Body of pancreas (tissue), 4 donors: ENCODE results near the gene DNAH11.

Source experiments
- POLR2A ChIP-seq, 3 donors: fragments of 450-650 bp; IDR thresholded peaks; one replicate each; pipeline ENCODE4 v1.6.1; 2016; ENCODE audit warnings: antibody characterized with exemption in 3 of 3, mild to moderate bottlenecking in 2 of 3
- TF ChIP-seq, protein P1 (sequence below), 7 experiments: fragments of 450-650 bp in 4 of 7; fragments of 200-600 bp in 3 of 7; sonication (generic) in 3 of 7; IDR thresholded peaks; one replicate each; pipeline ENCODE4 v1.5.1; 2016 to 2019; ENCODE audit warnings: antibody characterized with exemption in 7 of 7

DNA sequence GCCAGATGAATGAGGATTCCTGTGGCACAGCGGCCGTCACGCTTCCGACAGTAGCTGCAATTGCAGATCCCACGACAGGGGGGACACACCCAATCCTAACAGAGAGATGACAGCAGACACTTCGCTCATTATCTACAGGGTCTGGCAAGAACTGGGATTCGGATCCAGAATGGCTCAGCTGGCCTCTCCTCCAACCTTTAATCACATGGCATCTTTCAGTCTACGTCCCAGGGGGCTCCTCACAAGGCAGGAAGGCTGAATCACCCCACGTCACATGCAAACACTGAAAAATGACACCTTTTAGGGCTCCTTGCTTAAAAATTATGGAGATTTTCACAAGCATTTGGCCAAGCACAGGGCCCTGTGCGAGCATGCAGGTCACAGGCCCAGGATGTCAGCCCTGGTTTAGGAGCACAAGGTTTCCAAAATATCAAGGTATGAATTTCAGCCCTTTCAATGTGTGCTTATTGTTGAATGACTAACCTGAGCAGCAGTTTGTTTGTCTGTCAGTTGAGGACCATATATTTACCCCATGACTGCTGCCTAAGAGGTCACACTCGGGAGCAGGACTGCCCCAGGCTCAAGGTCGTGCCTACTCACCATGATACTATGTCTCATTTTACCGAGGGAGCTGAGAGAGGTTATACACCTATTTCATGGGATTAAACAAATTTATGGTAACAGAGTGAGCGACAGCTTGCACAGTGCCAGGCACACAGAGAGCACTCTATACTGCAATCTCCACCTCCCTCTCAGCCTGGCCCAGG is 360.4 kb downstream of the DNAH11 start:
- TF ChIP-seq, protein P1, sequence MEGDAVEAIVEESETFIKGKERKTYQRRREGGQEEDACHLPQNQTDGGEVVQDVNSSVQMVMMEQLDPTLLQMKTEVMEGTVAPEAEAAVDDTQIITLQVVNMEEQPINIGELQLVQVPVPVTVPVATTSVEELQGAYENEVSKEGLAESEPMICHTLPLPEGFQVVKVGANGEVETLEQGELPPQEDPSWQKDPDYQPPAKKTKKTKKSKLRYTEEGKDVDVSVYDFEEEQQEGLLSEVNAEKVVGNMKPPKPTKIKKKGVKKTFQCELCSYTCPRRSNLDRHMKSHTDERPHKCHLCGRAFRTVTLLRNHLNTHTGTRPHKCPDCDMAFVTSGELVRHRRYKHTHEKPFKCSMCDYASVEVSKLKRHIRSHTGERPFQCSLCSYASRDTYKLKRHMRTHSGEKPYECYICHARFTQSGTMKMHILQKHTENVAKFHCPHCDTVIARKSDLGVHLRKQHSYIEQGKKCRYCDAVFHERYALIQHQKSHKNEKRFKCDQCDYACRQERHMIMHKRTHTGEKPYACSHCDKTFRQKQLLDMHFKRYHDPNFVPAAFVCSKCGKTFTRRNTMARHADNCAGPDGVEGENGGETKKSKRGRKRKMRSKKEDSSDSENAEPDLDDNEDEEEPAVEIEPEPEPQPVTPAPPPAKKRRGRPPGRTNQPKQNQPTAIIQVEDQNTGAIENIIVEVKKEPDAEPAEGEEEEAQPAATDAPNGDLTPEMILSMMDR (IDR thresholded peaks at IDR 0.05): no peak
- no peak for TF ChIP-seq POLR2A (IDR thresholded peaks at IDR 0.05)
